HAP-1 (cell line): ENCODE measurements around the gene ATN1.

Experiments
- DNase-seq, 2 experiments: peaks; one replicate each; pipeline ENCODE4 v3.0.0-alpha.2; 2016 to 2020; ENCODE audit warnings: low spot score in 2 of 2
- H3K27me3 ChIP-seq: fragments of 250-450 bp; sonication (Bioruptor Pico); 2 replicates; pipeline ENCODE4 v1.5.1; 2020; ENCODE audit warnings: low read depth, mild to moderate bottlenecking, moderate library complexity
- H3K36me3 ChIP-seq: fragments of 250-450 bp; sonication (Bioruptor Pico); replicated peaks from 2 replicates; pipeline ENCODE4 v1.5.1; 2020; ENCODE audit warnings: mild to moderate bottlenecking
- H3K4me1 ChIP-seq: fragments of 250-450 bp; sonication (Bioruptor Pico); 2 replicates; pipeline ENCODE4 v1.5.1; 2020; ENCODE audit warnings: mild to moderate bottlenecking
- H3K4me3 ChIP-seq: fragments of 250-450 bp; sonication (Bioruptor Pico); 2 replicates; pipeline ENCODE4 v1.5.1; 2020; ENCODE audit warnings: mild to moderate bottlenecking, moderate library complexity
- H3K9me3 ChIP-seq: fragments of 250-450 bp; sonication (Bioruptor Pico); 2 replicates; pipeline ENCODE4 v1.5.1; 2020; ENCODE audit warnings: mild to moderate bottlenecking, moderate library complexity
- in situ Hi-C: fragments of 300-500 bp; cut with MboI; formaldehyde crosslinking; loops from 3 replicates; pipeline ENCODE4 v1.14.3; 2020; ENCODE audit warnings: low sequenced_read_pairs, inconsistent platforms, mixed read lengths

The ATN1 gene

GRCh38 chr12:6925239-6925539, 2.6 kb upstream of the ATN1 start:
- no peak for DNase-seq
- peaks cover 33% of the 10 kb centered on the region for H3K36me3 ChIP-seq
- H3K4me3 ChIP-seq, result no peak overlapping the region
- H3K27me3 ChIP-seq, result no peaks in the 10 kb centered on the region
- in situ Hi-C loops, result no loop called here
- H3K4me1 ChIP-seq, result peaks cover 39% of the 10 kb centered on the region
- no peaks in the 10 kb centered on the region for H3K9me3 ChIP-seq

GRCh38 chr12:6925540-6926279, 2.0 kb upstream of the ATN1 start:
- Histone ChIP-seq H3K4me3 (peak overlapping the region; percentile 13), H3K36me3 (peaks cover 33% of the 10 kb centered on the region), H3K4me1 (peaks cover 40% of the 10 kb centered on the region), H3K27me3 (no peaks in the 10 kb centered on the region), H3K9me3 (no peaks in the 10 kb centered on the region)
- DNase-seq, result peak in 1 of 2 experiments; percentile 80
- in situ Hi-C loops, result no loop called here

DNA sequence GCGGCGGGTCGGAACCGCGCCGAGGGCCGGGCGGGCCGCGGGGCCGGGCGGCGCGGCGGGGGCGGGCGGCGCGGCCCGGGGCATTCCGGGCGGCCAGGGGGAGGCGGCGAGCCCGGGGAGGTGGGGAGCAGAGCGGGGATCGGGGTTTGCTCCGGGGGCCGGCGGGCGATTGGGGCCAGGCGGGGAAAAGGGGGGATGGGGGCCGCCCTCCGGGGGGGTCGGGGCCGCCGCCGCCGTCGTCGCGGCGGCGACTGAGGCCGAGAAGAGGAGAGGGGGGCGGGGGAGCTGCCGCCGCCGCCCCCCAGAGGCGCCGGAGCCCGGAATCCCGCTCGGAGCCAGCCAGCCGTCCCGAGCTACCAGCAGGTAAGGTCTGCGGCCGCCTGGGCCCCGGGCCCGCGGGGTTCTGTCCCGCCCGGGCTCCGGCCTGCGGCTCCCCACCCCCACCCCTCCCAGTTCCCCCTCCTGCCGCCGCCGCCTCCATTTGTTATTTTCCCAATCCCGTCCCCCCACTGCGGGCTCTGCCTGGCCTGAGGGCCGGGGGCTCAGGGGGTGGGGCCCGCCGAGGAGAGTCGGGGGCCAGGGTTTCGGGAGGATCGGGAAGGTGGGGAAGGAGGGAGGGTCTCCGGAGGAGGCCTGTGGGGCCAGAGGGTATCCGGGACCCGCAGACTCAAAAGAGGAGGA, 403 bp downstream of the ATN1 start:
- no peak for DNase-seq
- in situ Hi-C loops, result no loop called here
- Histone ChIP-seq H3K4me3 (peak overlapping the region; percentile 70), H3K9me3 (no peaks in the 10 kb centered on the region), H3K36me3 (peaks cover 8% of the 10 kb centered on the region), H3K4me1 (peaks cover 40% of the 10 kb centered on the region), H3K27me3 (no peaks in the 10 kb centered on the region)

- H3K4me1 ChIP-seq, result peaks cover 40% of the 10 kb centered on the region
- H3K4me3 ChIP-seq, result peak overlapping the region; percentile 70
- H3K9me3 ChIP-seq, result no peaks in the 10 kb centered on the region
- in situ Hi-C loops, result no loop called here
- no peak for DNase-seq
- no peaks in the 10 kb centered on the region for H3K27me3 ChIP-seq
- H3K36me3 ChIP-seq, result peaks cover 13% of the 10 kb centered on the region
Measured at GRCh38 chr12:6928703-6929407, 1.1 kb downstream of the ATN1 start.

DNA sequence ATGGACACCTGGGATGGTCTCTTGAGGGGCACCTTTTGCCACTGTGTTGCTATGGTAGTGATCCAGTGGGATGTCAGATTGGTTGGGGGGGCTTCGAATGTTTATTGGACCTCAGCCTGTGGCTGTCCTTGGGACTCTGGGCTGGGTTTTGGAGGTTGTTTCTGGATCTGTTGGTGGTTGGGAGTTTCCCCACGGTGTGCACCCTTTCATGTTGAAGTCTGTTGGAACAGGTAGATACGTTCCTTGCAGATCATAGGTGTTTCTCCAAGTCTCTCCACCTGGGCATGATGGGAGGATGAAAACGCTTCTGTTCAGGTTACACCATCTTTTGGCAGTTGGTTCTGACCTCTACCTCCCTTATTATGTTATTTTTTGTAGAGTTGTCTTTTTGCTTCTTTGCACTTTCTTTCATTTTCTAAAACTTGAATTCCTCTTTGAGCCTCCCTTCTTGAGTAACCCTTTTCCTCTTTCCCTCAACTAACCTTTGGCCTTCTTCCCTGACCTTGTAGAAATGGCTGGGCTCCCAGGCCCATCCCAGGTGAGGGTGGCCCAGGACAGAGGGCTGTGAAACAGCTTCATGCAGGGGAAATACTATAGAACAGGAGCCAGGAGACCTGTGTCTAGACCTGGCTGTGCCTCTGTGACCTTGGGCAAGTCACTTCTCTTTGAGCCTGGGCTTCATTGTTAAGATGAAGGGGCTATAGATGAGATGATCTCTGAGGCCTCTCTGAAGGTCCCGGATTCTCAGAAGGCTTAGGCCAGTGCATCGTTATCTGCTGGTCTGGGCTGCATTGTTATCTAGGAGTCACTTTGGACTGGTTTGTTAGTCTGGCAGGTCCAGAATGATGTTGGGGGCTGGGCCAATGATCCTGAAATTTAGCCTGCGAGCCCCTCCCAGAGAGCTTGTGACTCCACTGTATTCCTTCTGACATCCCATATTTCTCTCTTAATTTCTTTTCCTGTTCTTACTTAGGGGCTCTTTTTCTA, 2.0 kb downstream of the ATN1 start:
- Histone ChIP-seq H3K36me3 (peaks cover 19% of the 10 kb centered on the region), H3K4me3 (peak overlapping the region; percentile 70), H3K4me1 (peaks cover 36% of the 10 kb centered on the region), H3K27me3 (no peaks in the 10 kb centered on the region), H3K9me3 (no peaks in the 10 kb centered on the region)
- no peak for DNase-seq
- in situ Hi-C loops, result no loop called here

DNA sequence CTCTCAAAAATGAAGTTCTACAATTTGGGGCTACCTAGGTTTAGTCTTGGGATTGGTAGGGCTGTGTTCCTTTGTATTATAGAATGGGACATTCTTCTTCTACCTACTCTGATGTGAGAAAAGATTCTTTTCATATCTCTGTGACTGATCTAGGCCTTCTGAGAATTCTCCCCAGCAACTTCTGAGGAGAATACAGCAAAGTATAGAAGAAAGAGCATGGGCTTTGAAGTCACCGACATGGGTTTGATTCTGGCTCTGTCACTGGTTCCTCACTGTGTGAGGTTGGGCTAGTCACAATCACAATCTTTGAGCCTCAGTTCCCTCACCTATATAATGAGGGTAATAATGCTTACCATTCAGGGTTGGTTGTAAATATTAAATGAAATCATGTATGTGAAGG, 5.0 kb downstream of the ATN1 start:
- no peaks in the 10 kb centered on the region for H3K27me3 ChIP-seq
- DNase-seq, result no peak
- H3K9me3 ChIP-seq, result no peaks in the 10 kb centered on the region
- H3K4me3 ChIP-seq, result no peak overlapping the region
- H3K36me3 ChIP-seq, result peaks cover 41% of the 10 kb centered on the region
- in situ Hi-C loops, result no loop called here
- H3K4me1 ChIP-seq, result peaks cover 15% of the 10 kb centered on the region

GRCh38 chr12:6934110-6934509, 6.4 kb downstream of the ATN1 start:
- no peak for DNase-seq
- no peak overlapping the region for H3K4me3 ChIP-seq
- peaks cover 49% of the 10 kb centered on the region for H3K36me3 ChIP-seq
- peaks cover 18% of the 10 kb centered on the region for H3K4me1 ChIP-seq
- H3K27me3 ChIP-seq, result no peaks in the 10 kb centered on the region
- no peaks in the 10 kb centered on the region for H3K9me3 ChIP-seq
- in situ Hi-C loops, result no loop called here

GRCh38 chr12:6935371-6936193, 7.8 kb downstream of the ATN1 start:
- H3K4me1 ChIP-seq, result peaks cover 7% of the 10 kb centered on the region; the same call in 1 of the 2 replicates
- no peaks in the 10 kb centered on the region for H3K9me3 ChIP-seq
- in situ Hi-C loops, result no loop called here
- H3K36me3 ChIP-seq, result peaks cover 57% of the 10 kb centered on the region
- no peak for DNase-seq
- H3K27me3 ChIP-seq, result no peaks in the 10 kb centered on the region
- H3K4me3 ChIP-seq, result no peak overlapping the region

DNA sequence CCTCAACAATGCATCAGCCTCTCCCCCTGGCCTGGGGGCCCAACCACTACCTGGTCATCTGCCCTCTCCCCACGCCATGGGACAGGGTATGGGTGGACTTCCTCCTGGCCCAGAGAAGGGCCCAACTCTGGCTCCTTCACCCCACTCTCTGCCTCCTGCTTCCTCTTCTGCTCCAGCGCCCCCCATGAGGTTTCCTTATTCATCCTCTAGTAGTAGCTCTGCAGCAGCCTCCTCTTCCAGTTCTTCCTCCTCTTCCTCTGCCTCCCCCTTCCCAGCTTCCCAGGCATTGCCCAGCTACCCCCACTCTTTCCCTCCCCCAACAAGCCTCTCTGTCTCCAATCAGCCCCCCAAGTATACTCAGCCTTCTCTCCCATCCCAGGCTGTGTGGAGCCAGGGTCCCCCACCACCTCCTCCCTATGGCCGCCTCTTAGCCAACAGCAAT, 8.5 kb downstream of the ATN1 start:
- Histone ChIP-seq H3K4me3 (no peak overlapping the region; the same call in 1 of the 2 replicates), H3K36me3 (peaks cover 63% of the 10 kb centered on the region), H3K9me3 (no peaks in the 10 kb centered on the region), H3K27me3 (no peaks in the 10 kb centered on the region), H3K4me1 (peaks cover 7% of the 10 kb centered on the region; the same call in 1 of the 2 replicates)
- DNase-seq, result no peak
- in situ Hi-C loops, result no loop called here

GRCh38 chr12:6936636-6937480, 9.1 kb downstream of the ATN1 start:
- H3K36me3 ChIP-seq, result peaks cover 68% of the 10 kb centered on the region
- peaks cover 7% of the 10 kb centered on the region; the same call in 1 of the 2 replicates for H3K4me1 ChIP-seq
- H3K4me3 ChIP-seq, result peak overlapping the region; percentile 67
- DNase-seq, result peak in 1 of 2 experiments; percentile 63
- no peaks in the 10 kb centered on the region for H3K9me3 ChIP-seq
- H3K27me3 ChIP-seq, result no peaks in the 10 kb centered on the region
- in situ Hi-C loops, result no loop called here

DNA sequence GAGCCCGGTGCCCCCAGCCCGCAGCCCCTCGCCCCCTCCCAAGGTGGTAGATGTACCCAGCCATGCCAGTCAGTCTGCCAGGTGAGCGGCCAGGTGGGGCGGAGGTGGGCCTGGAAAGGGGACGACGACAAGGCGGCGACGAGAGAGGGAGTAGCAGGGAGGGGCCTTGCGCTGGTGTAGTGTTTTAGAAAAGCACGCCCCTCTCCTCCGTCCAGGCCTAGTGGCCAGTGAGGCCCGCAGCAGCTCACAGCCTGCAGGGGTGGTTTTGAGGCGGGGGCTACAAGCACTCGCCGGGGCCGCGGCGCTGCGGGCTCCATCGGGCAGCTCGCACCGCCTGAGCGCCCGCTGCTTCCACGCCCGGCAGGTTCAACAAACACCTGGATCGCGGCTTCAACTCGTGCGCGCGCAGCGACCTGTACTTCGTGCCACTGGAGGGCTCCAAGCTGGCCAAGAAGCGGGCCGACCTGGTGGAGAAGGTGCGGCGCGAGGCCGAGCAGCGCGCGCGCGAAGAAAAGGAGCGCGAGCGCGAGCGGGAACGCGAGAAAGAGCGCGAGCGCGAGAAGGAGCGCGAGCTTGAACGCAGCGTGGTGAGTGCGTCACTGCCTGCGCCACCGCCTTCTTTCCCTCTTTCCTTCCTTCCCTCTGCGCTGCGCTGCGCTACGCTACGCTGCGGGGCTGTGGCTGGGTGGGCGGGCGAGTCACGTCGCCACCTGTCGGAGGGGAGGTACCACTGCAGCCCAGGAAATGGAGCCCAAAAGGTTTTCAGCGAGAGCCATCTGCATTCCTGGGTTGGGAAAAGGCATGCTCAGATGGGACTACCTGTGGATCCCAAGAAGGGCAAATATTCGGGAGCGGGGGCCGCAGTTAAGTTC, 10.0 kb downstream of the ATN1 start:
- Histone ChIP-seq H3K4me1 (peaks cover 7% of the 10 kb centered on the region; the same call in 1 of the 2 replicates), H3K36me3 (peaks cover 68% of the 10 kb centered on the region), H3K27me3 (no peaks in the 10 kb centered on the region), H3K9me3 (no peaks in the 10 kb centered on the region), H3K4me3 (peak overlapping the region; percentile 67)
- peak; percentile 94 to 96 for DNase-seq
- in situ Hi-C loops, result no loop called here
